Measurements from ENCODE around the gene MAPK10.
A peak's percentile ranks its signal among the peaks of the same experiment; 100 is the strongest.
"Not testable (repeated sequence)": the region's sequence is repeated elsewhere in the genome, so short reads cannot be mapped to it uniquely, and the experiment has no call there.

MAPK10 gene

DNA sequence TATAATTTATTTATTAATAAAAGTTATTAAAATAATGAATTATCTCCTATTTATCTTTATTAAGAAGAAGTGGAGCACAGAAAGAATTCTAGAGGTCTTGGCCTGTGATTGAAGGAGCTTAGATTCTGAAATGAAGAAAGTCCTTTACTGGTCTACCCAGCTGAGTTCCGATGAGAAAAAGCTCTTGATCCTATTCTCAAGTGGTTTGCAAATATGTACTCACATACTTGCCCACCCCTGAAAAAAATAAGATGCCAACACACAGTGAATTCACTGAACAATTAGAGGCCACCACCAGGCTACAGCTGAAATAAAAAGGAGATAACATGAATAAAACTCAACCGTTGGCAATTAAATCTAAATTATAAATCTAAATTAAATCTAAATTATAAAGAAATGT, 253.4 kb downstream of the MAPK10 start:
- DNase-seq (ENCODE audit: low read depth): no peak

DNA sequence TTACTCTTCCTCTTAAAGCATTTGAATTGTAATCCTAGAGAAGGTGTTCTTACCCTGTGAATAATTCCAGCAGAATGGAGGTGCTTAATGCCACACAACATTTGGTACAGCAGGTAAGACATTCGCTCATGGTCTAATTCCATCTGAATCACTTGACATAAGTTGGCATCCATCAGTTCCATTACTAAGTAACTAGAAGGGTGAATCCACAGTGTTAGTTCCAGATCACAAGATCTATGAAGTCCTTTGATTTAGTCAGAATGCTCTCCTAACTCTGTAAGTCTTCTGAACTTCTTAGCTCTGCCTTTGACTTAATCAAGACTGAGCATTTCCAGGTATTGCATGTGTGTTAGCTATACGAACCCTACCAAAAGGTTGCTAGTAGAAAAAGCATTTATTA, 258.0 kb downstream of the MAPK10 start:
- no peak for DNase-seq (ENCODE audit: low read depth)

- DNase-seq (ENCODE audit: low read depth): no peak
Observed at GRCh38 chr4:86101410-86101809, 258.4 kb downstream of the MAPK10 start.

GRCh38 chr4:86100539-86101215, 259.2 kb downstream of the MAPK10 start:
- no peak for DNase-seq (ENCODE audit: low read depth)

DNA sequence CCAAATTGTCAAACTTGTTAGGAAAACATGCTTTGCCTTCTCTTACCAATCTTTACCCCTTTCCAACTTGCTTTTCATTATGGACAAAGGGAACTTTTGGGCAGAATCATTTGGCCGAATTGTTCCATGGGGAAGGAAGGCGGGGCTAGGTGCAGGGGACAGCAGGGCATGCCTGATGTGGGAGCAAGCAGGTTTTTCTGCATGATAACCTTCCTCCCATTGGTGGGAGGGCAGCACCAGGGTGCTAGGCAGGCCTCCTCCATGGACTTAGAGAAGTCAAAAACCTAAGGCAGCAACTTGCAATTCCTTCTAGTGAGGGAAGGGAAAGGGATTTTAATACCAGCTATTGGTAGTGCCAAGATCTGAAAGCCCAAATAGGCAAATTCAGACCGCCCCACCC, 260.5 kb downstream of the MAPK10 start:
- DNase-seq (ENCODE audit: low read depth): no peak

DNA sequence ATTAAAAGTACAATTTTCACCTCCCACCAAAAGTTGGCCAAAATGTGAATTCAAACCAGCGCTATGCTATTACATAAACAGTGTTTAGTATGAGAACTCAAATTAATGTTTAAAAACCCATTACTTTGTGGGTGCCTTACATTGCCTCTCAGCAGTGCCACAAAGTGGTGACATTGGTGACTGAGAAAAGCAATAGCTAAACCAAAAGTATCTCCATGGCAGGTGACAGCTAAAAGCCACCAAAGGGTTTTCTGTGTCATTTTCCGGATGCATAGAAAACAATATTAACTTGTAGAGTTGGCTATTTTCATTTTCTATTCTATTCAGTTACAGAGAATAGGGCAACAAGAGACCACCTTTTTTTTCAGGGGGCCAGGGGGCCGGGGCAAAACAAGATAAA, 261.2 kb downstream of the MAPK10 start:
- no peak for DNase-seq (ENCODE audit: low read depth)

DNA sequence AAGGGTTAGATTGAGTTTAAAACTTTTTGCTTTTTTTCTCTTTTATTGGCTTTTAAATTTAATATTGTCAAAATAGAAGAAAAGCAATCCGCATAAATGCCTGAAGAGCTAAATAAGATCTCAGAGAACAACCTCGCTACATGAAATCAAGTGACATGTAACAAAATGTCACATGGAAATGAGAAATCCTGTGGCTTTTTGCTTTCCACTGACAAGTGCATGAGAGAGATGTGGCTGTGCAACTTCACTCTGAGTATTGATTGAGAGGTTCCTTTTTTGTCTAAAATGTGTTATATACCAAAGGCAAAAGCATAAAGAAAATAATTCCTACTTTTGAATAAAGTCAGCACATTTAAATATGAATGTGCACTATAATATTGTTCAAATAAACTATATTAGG, 263.5 kb downstream of the MAPK10 start:
- DNase-seq (ENCODE audit: low read depth): no peak

GRCh38 chr4:86092684-86093083, 267.2 kb downstream of the MAPK10 start:
- DNase-seq (ENCODE audit: low read depth): peak; percentile 73

- DNase-seq (ENCODE audit: low read depth): no peak
Observed at GRCh38 chr4:86091201-86091600, 268.7 kb downstream of the MAPK10 start.

DNA sequence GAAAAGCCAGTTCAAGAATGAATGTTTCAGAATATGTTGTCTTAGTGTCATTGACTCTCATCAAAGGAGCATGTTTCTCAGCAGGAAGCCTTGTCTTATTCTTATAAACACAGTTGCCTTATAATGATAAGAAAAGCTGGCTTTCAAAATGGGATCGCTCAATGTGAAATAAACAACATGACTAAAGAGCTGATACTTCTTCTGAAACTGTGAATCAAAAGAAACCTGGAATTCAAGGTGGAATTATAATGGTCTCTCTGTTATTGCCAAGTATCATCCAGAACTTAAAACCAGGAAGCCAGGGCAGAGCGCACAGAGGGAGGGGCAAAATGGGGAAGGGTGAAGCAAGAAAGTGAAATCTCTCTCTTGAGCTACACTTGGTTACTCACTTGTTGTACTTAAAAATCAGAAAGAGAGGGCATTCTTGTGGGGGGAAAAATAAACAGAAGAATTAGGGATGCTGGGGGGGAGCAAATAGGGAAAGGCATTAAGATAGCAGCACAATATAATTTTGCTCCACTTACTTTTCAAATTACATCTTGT, 270.0 kb downstream of the MAPK10 start:
- DNase-seq (ENCODE audit: low read depth): no peak

GRCh38 chr4:86089053-86089452, 270.8 kb downstream of the MAPK10 start:
- no peak for DNase-seq (ENCODE audit: low read depth)

- not testable (repeated sequence) for DNase-seq (ENCODE audit: low read depth)
Observed at GRCh38 chr4:86075796-86076195, 284.1 kb downstream of the MAPK10 start.

DNA sequence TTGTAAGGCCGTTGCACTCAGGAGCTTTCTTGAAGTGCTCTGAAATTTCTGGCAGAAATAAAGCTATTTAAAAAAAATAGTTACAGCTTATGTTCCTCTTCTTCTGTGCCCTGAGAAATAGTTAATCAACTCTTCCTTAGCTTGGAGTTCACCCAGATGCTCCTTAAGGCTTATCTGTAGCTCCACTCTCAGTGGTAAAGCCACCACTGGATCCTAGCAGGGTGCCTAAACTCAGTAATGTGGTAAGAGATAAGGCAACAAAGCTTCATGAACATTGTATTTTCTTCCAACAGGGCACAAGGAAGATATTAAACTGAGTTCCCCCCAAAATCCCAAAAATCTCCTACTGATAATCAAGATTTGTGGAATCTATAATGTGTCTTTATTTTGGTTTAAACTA, 299.5 kb downstream of the MAPK10 start:
- no peak for DNase-seq (ENCODE audit: low read depth)

- DNase-seq (ENCODE audit: low read depth): no peak
Observed at GRCh38 chr4:86058621-86059020, 301.2 kb downstream of the MAPK10 start.

DNA sequence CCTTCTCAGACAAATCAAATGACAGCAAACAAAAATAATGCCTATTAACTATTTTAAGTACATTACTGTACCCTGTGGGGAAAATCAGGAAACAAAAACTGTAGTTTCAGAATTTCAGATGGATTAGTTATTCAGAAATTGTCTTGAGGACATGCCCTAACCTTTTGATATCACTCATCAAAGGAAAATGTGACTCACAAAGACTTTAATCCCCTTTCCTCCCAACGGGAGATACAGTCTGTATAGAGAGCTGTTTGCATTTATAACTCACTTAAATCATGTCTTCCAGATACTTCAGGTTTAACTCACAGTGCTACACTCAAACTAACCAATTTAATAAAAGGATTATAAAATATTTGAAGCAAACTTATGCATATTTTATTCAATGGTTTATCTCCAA, 304.0 kb downstream of the MAPK10 start:
- DNase-seq (ENCODE audit: low read depth): no peak

DNA sequence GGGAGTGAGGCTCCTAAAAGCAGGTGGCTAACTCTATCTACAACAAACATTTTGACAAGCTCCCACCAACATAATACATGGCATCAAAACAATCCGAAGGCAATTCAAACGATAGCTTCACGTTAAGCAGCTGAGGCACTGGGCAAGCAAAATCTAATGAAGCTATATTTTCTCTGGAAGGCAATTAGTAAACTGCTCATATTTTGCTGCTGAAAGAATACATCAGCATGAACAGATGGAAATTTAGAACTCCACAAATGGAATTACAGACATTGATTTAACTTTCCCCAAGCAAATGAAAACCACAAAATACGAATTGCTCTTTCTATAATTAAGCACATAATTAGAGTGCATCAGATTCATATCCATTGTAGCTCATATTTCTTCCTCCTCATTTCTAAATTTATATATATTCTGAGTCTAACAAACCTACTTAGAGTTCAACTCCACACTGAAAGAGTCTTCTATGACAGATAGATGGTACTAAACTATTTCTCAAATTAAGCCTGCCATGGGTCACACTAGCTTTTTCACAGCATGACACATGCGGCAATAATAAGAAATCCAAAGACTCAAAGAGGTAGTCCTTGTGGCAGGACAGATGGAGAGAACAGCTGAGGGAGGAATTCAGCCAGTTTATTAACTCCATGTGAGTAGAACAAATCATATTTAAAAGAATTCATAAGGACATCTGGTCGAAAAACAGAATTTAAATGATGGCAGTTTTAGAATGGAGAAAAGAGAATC, 305.4 kb downstream of the MAPK10 start:
- DNase-seq (ENCODE audit: low read depth): no peak

GRCh38 chr4:86050496-86050895, 309.4 kb downstream of the MAPK10 start:
- no peak for DNase-seq (ENCODE audit: low read depth)

GRCh38 chr4:86048426-86048825, 311.4 kb downstream of the MAPK10 start:
- DNase-seq (ENCODE audit: low read depth): peak; percentile 20

GRCh38 chr4:86044593-86044985, 315.3 kb downstream of the MAPK10 start:
- DNase-seq (ENCODE audit: low read depth): no peak

DNA sequence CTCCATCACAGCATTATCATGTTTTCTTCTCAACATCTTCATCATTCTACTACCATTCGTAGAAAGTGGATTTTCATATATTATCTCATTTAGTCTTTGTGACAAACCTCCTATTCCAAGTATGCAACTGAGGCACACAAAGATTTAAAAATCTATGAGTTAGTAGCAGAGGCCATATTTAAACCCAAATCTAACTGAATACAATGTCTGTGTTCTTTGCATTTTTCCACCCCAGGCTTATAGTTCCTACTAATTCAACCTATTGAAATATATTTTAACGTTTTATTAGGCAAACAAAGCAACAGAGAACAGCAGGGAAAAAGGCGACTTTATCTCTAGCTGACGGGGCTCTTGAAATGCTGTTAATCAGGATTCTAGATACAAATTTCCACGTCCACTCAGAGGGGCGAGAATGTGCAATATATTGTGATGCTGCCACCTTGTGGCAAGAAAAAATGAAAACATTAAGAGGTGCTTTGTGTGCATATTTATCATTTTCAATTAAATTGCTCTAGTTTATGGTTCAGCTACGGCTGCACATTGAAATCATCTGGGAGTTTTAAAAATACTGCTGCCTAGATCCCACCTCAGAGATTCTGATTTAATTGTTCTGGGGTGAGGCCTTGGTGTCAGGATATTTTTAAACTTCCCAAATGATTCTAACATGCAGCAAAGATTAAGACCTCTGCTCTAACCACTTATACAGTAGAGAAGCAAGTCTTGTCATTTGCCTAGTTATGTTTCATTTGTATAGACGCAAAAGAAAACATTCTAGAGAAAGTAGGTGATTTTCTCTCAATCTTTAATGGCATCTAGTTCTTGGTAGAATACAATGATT, 315.9 kb downstream of the MAPK10 start:
- DNase-seq (ENCODE audit: low read depth): no peak

- DNase-seq (ENCODE audit: low read depth): no peak
Observed at GRCh38 chr4:86038037-86038436, 321.8 kb downstream of the MAPK10 start.

DNA sequence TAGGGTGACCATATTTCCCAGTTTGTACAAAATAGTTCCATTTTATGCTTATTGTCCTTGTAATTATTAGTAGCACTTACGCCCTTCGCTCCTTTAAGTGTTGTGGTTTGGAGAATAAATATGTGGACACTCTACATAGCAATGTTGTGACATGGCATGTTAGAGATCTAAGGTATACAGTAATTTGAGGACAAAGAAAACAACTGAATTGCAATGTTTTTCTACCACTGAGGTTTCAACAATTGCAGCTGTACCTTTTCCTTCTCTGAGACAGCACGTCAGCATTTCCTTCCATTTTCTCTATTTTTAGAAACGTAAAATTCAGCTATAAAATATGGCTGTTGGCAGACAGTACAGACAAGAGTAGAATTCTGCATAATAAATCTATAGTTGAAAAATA, 323.1 kb downstream of the MAPK10 start:
- no peak for DNase-seq (ENCODE audit: low read depth)

- DNase-seq (ENCODE audit: low read depth): no peak
Observed at GRCh38 chr4:86035688-86036087, 324.2 kb downstream of the MAPK10 start.
